Measurements from ENCODE around the gene HOXC5.

Gene HOXC5

DNA sequence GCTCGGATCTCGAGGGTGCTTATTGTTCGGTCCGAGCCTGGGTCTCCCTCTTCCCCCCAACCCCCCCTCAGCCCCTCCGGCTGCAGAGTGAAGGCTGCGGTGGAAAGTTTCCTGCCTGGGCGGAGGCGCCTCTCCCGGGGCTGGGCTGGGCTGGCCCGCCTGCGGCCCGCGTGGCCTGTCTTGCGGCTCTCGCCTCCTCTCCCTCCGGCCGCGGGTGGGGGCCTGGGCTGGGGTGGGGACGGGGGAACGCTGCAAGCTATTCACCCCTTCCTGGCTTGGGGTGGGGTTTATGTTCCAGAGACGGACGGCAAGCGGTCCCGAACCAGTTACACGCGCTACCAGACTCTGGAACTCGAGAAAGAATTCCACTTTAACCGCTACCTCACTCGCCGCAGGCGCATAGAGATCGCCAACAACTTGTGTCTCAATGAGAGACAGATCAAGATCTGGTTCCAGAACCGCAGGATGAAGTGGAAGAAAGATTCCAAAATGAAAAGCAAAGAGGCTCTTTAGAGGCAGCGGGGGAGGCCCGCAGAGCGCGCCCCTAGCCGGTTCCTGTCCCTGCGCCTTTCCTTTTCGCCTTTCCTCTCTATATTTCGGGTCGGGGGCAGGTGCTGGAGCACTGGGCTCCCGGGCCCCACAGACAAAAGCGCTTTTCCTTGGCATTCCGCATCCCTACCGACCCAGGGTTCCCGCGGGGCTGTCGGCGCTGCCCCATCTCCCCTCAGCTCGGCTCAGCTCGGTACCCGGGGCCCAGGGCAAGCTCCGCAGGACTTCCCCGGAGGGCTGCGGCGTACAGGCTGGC, 1.3 kb downstream of the HOXC5 start:
- DNase-seq (ENCODE audit: low read depth), result no peak
- TF ChIP-seq, protein P1, sequence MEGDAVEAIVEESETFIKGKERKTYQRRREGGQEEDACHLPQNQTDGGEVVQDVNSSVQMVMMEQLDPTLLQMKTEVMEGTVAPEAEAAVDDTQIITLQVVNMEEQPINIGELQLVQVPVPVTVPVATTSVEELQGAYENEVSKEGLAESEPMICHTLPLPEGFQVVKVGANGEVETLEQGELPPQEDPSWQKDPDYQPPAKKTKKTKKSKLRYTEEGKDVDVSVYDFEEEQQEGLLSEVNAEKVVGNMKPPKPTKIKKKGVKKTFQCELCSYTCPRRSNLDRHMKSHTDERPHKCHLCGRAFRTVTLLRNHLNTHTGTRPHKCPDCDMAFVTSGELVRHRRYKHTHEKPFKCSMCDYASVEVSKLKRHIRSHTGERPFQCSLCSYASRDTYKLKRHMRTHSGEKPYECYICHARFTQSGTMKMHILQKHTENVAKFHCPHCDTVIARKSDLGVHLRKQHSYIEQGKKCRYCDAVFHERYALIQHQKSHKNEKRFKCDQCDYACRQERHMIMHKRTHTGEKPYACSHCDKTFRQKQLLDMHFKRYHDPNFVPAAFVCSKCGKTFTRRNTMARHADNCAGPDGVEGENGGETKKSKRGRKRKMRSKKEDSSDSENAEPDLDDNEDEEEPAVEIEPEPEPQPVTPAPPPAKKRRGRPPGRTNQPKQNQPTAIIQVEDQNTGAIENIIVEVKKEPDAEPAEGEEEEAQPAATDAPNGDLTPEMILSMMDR (IDR thresholded peaks at IDR 0.05; ENCODE audit: low read depth, low read length, missing control alignments), result no peak
- H3K4me3 ChIP-seq (ENCODE audit: low read depth, low read length), result no peak overlapping the region

DNA sequence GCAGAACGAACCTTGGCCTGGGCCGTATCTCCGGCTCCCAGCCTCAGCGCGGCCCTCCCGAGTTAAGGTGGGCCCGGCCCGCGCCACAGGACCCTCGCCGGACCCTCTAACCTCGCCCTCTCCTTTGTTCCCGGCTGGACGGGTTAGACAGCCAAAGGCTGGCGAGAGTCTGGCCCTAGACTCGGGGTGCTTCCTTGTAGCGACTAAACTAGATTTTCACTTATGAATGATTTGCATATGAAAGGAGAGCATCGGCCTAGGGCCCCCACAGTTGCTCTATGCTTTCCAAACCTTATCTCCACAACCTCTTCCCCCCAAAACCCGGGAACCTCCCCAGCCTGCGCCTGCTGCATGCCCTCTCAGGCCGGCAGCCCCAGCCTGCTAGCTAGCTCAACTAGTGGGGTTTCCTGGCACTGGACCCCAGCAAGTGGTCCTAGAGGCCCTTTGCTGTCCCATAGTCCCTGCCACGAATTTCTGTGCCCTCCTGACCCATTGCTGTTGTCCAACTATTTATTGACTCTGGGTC, 2.0 kb downstream of the HOXC5 start:
- TF ChIP-seq, protein P1 (IDR thresholded peaks at IDR 0.05; ENCODE audit: low read depth, low read length, missing control alignments), result no peak
- no peak for DNase-seq (ENCODE audit: low read depth)
- no peak overlapping the region for H3K4me3 ChIP-seq (ENCODE audit: low read depth, low read length)

DNA sequence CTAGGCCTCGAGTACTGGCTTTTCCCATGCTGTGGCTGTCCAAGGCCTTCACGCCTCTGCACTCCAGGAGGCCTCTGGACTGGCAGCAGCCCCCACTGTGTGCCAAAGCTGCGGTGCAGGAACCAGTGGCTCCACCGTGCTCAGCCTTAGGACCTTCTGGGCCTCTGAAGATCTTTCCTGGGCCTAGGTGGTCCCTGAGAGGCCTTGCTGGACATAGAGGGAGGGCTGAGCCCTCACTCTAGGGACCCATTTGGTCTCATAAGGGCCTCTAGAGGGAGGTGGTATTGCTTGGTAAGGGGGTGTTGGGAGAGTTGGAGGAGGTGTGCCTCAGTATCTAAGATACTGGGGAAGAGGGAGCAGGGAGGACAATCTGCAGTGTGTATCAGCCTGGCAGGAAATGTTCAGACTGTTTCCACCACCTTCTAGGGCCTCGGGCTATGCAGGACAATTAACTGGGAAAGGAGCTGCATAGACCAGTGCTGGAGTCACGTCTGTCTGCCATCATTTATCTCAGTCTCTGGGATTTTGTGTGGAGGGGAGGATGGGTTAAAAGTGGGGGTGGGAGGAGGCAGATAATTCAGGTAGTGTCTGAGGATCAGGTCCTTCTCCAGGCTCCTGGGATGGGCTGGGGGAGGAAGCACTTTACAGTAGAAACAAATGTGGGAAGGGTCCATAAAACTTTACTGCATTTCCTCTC, 2.9 kb downstream of the HOXC5 start:
- no peak for DNase-seq (ENCODE audit: low read depth)
- H3K4me3 ChIP-seq (ENCODE audit: low read depth, low read length), result no peak overlapping the region
- TF ChIP-seq, protein P1 (IDR thresholded peaks at IDR 0.05; ENCODE audit: low read depth, low read length, missing control alignments), result no peak

DNA sequence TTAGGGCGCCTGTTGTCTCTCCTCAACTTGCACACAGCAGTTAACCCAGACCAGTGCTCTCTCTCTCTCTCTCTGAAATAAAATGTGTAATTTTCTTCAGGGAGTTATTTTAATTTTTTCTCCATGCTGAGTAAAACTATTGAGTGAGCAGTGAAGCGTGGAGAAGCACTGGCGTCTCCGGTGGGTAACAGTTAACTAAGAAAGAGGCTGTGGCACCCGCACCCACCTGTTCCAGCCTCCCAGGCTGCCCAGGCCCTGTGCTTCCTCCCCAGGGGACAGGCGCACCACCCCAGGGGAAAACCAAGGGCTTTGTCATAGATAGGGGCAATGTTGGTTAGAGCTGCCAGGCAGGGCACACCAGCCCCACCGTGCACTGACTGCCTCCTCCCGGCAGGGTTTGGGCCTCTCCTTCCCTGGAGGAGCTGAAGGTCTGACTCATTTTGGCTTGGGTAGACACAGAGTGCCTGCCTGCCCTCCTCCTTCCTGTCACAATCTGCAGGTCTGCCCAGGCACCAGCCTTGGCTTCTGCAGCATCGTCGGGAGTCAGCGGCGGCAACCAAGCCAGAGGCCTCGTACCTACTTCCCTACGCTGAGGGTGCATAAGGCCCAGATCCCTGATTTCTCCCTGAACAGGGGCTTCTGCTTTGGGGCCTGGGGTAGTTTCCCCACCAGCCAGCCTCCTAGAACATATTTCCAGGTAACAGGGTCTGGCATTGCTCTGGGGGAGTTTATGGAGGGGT, 3.9 kb downstream of the HOXC5 start:
- no peak for DNase-seq (ENCODE audit: low read depth)
- no peak overlapping the region for H3K4me3 ChIP-seq (ENCODE audit: low read depth, low read length)
- TF ChIP-seq, protein P1 (IDR thresholded peaks at IDR 0.05; ENCODE audit: low read depth, low read length, missing control alignments), result no peak

DNA sequence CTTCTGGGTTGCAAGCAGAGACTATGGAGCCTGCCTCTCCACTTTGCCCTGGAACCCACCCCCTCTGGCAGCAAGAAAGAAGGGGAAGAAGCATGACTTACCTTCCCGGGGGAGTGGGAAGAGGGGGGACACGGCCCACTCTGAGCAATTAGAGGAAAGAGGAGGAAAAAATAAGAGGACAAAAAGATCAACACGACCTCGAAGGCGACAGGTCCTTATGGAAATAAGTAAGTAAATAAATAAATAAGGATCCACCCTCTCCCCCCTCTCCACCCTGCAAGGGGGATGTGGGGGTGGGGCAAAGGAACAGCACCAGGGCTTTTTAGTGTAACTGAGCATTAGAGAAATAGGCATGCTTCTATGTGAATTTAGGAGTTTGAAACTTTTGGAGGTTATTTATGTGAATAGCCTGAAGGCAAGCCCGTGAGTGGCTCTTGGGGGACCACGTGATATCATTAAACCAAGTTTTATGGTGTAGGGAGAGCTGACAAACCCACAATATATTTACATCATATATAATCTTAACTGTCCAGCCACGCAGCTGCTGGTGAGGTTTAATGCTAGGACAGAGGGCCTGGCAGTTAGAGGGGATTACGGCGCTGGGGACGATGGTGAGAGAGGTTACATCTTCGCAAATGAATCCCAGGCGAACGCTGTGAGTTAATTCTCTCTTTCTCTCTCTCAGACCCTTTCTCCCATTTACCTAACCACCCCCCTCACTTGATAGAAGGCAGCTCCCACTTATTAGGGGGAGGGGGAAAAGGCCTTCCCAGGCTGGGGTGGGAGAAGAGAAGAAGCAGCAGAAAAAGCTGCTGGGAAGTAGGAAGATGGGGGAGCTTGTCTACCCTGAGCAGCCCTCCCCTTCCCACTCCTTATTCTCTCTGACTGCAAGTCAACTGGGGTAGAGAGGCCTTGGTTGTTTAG, 4.8 kb downstream of the HOXC5 start:
- H3K4me3 ChIP-seq (ENCODE audit: low read depth, low read length), result no peak overlapping the region
- DNase-seq (ENCODE audit: low read depth), result no peak

More for the DNA sequence above, 4.8 kb downstream of the HOXC5 start:
- TF ChIP-seq, protein P1 (IDR thresholded peaks at IDR 0.05; ENCODE audit: low read depth, low read length, missing control alignments), result no peak
